BLaER1 treated with 17β-estradiol and CSF1 and Interleukin-3, amounts not matched to agents 10 nM and 100 nM (cell line): ENCODE measurements around the gene PLSCR1.
A peak's percentile ranks its signal among the peaks of the same experiment; 100 is the strongest.

ENCODE experiments used
- H3K27ac ChIP-seq, 11 experiments: shearing (Covaris generic); formaldehyde crosslinking; 2 replicates each; pipeline ENCODE4 v1.8.1; 2022
- H3K27me3 ChIP-seq, 11 experiments: shearing (Covaris generic); formaldehyde crosslinking; 2 replicates each; pipeline ENCODE4 v1.8.1; 2022
- H3K36me3 ChIP-seq, 11 experiments: shearing (Covaris generic); formaldehyde crosslinking; 2 replicates each; pipeline ENCODE4 v1.8.1; 2022
- H3K4me1 ChIP-seq, 10 experiments: shearing (Covaris generic); formaldehyde crosslinking; 2 replicates each; pipeline ENCODE4 v1.8.1; 2022
- H3K4me2 ChIP-seq, 11 experiments: shearing (Covaris generic); formaldehyde crosslinking; 2 replicates each; pipeline ENCODE4 v1.8.1; 2022
- H3K4me3 ChIP-seq, 10 experiments: shearing (Covaris generic); formaldehyde crosslinking; 2 replicates each; pipeline ENCODE4 v1.8.1; 2022
- H3K9ac ChIP-seq, 11 experiments: shearing (Covaris generic); formaldehyde crosslinking; 2 replicates each; pipeline ENCODE4 v1.8.1; 2022
- H3K9me3 ChIP-seq, 11 experiments: shearing (Covaris generic); formaldehyde crosslinking; replicated peaks in 1 of 11; 2 replicates each; pipeline ENCODE4 v1.8.1; 2022
- H4K20me1 ChIP-seq, 11 experiments: shearing (Covaris generic); formaldehyde crosslinking; 2 replicates each; pipeline ENCODE4 v1.8.1; 2022
- Cebpa-rat ChIP-seq, 11 experiments: shearing (Covaris generic); IDR thresholded peaks; 2 replicates each; pipeline ENCODE4 v1.8.1; 2022

Gene PLSCR1

DNA sequence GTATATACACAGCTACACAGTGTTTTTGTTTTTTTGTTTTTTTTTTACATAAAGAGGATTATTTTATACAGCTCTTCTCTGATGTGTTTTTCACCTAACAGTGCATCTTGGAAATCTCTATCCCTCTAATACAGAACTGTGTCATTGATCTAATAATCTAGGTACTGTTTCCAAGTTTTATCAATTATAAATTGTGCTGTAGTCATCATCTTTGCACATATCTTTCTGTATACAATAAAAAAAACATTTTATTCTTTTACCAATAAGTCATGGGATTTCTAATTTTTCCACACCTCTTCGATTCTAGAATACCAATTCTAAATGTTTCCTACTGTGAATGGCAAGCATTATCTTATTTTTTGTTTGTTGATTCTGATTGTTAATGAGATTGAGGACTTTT is 73.4 kb downstream of the PLSCR1 start:
- Histone ChIP-seq H3K27ac (no peak overlapping the region), H3K9ac (no peak overlapping the region), H4K20me1 (no peaks in the 10 kb centered on the region), H3K36me3 (no peaks in the 10 kb centered on the region), H3K4me2 (no peak overlapping the region), H3K4me1 (peaks cover 13 to 23% (median 15%) of the 10 kb centered on the region in 10 experiments; a peak in 19 of 20 replicates), H3K4me3 (no peak overlapping the region), H3K9me3 (no peaks in the 10 kb centered on the region), H3K27me3 (no peaks in the 10 kb centered on the region)
- no peak for TF ChIP-seq Cebpa-rat (IDR thresholded peaks at IDR 0.05)

- no peaks in the 10 kb centered on the region for H3K36me3 ChIP-seq
- peak overlapping the region; percentile 74 to 97 (median 89); a peak in 21 of 22 replicates for H3K4me2 ChIP-seq
- H3K27ac ChIP-seq = no peak overlapping the region
- H3K4me3 ChIP-seq = peak overlapping the region in 4 of 10 experiments; percentile 52 to 66 (median 60); a peak in 4 of 20 replicates
- H3K27me3 ChIP-seq = no peaks in the 10 kb centered on the region
- TF ChIP-seq Cebpa-rat (IDR thresholded peaks at IDR 0.05) = no peak
- H4K20me1 ChIP-seq = no peaks in the 10 kb centered on the region
- H3K9ac ChIP-seq = no peak overlapping the region
- peaks cover 13 to 23% (median 15%) of the 10 kb centered on the region in 10 experiments; a peak in 19 of 20 replicates for H3K4me1 ChIP-seq
- no peaks in the 10 kb centered on the region for H3K9me3 ChIP-seq
These were observed 73.9 kb downstream of the PLSCR1 start for GRCh38 chr3:146470425-146470990.

- H3K36me3 ChIP-seq = no peaks in the 10 kb centered on the region
- peak within 1 kb of the TSS; percentile 74 to 97 (median 89) for H3K4me2 ChIP-seq
- no peak for TF ChIP-seq Cebpa-rat (IDR thresholded peaks at IDR 0.05)
- H3K9ac ChIP-seq = peak within 1 kb of the TSS; percentile 55 to 81 (median 66)
- peaks cover 13 to 23% (median 15%) of the 10 kb centered on the region in 10 experiments; a peak in 19 of 20 replicates for H3K4me1 ChIP-seq
- no peaks in the 10 kb centered on the region for H3K27me3 ChIP-seq
- H3K27ac ChIP-seq = peak within 1 kb of the TSS; percentile 59 to 77 (median 66)
- no peaks in the 10 kb centered on the region for H4K20me1 ChIP-seq
- no peaks in the 10 kb centered on the region for H3K9me3 ChIP-seq
- H3K4me3 ChIP-seq = peak within 1 kb of the TSS; percentile 52 to 75 (median 63)
These were observed 75.0 kb downstream of the PLSCR1 start, which contains the start of gene PLSCR2 for GRCh38 chr3:146469150-146470017. PLSCR2 (minus strand) TSS chr3:146469561; CDS start chr3:146459904, 9,657 bp downstream.

GRCh38 chr3:146468671-146469149 is 75.7 kb downstream of the PLSCR1 start:
- H3K4me1 ChIP-seq = peaks cover 13 to 23% (median 15%) of the 10 kb centered on the region in 10 experiments; a peak in 19 of 20 replicates
- H4K20me1 ChIP-seq = no peaks in the 10 kb centered on the region
- H3K27ac ChIP-seq = peak overlapping the region in 4 of 11 experiments; percentile 66 to 70 (median 66); a peak in 3 of 22 replicates
- no peak for TF ChIP-seq Cebpa-rat (IDR thresholded peaks at IDR 0.05)
- H3K4me2 ChIP-seq = peak overlapping the region; percentile 74 to 97 (median 89)
- H3K36me3 ChIP-seq = no peaks in the 10 kb centered on the region
- H3K4me3 ChIP-seq = peak overlapping the region in 9 of 10 experiments; percentile 59 to 75 (median 64); a peak in 13 of 20 replicates
- no peaks in the 10 kb centered on the region for H3K27me3 ChIP-seq
- peak overlapping the region in 1 of 11 experiments; percentile 59; a peak in 1 of 22 replicates for H3K9ac ChIP-seq
- no peaks in the 10 kb centered on the region for H3K9me3 ChIP-seq

DNA sequence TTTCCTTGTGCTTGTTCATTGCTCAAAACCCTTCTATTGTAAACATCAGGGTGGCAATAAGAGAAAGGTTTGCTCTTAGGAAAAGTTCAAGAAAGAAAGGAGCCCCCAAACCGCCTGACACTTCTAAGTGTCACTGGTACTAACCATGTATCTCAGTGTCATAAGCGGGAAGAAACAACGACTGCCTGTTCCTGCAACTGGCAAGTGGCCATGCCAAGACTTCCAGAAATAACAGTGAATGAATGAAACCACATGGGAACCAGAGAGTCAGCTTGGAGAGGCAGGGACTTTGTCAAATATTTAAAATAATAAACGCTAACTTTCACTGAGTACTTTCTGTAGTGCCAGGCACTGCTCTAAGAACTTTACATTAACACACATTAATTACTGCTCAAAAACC is 76.2 kb downstream of the PLSCR1 start:
- Histone ChIP-seq H3K9me3 (no peaks in the 10 kb centered on the region), H3K9ac (no peak overlapping the region), H3K27ac (no peak overlapping the region), H3K27me3 (no peaks in the 10 kb centered on the region), H3K4me1 (peaks cover 13 to 23% (median 15%) of the 10 kb centered on the region in 10 experiments; a peak in 19 of 20 replicates), H3K4me3 (no peak overlapping the region), H3K36me3 (no peaks in the 10 kb centered on the region), H3K4me2 (no peak overlapping the region; a peak in 1 of 22 replicates), H4K20me1 (no peaks in the 10 kb centered on the region)
- no peak for TF ChIP-seq Cebpa-rat (IDR thresholded peaks at IDR 0.05)

GRCh38 chr3:146466604-146467003 is 77.8 kb downstream of the PLSCR1 start:
- H3K27me3 ChIP-seq = no peaks in the 10 kb centered on the region
- H3K4me2 ChIP-seq = no peak overlapping the region
- peaks cover 6 to 23% (median 15%) of the 10 kb centered on the region in 10 experiments; a peak in 19 of 20 replicates for H3K4me1 ChIP-seq
- H3K9ac ChIP-seq = no peak overlapping the region
- TF ChIP-seq Cebpa-rat (IDR thresholded peaks at IDR 0.05) = no peak
- no peaks in the 10 kb centered on the region for H3K9me3 ChIP-seq
- no peak overlapping the region for H3K27ac ChIP-seq
- no peak overlapping the region for H3K4me3 ChIP-seq
- H4K20me1 ChIP-seq = no peaks in the 10 kb centered on the region
- H3K36me3 ChIP-seq = no peaks in the 10 kb centered on the region

DNA sequence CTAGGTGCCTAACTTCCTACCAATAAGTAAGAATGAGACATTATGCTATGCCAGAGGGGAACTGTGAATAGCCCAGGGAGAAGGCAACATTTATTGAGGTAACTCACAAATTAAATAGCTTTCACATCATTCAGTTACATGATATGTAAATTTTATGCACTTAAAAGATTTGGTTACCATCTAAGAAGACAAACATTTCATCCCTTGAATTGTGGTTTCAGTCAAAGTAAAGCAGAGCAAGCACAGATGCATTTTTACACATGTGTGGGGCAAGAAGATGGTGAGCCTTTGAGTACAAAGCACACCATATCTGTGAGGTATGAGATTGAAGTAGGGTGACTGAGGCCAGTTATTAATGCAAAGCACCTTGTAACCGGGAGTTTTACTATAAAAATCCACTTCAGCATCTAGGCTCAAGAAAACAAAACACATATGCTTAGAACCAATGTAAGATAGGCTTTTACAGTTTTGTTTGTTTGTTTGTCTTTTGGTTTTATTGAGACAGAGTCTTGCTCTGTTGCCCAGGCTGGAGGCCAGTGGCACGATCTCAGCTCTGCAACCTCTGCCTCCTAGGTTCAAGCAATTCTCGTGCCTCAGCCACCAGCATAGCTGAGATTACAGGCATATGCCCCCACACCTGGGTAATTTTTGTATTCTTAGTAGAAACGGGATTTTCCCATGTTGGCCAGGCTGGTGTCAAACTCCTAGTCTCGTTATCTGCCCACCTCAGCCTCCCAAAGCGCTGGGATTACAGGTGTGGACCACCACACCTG is 78.5 kb downstream of the PLSCR1 start:
- Histone ChIP-seq H3K4me3 (no peak overlapping the region), H3K9ac (no peak overlapping the region), H4K20me1 (no peaks in the 10 kb centered on the region), H3K27ac (no peak overlapping the region), H3K9me3 (no peaks in the 10 kb centered on the region), H3K36me3 (no peaks in the 10 kb centered on the region), H3K4me1 (peaks cover 6 to 23% (median 15%) of the 10 kb centered on the region in 10 experiments; a peak in 19 of 20 replicates), H3K4me2 (no peak overlapping the region), H3K27me3 (no peaks in the 10 kb centered on the region)
- TF ChIP-seq Cebpa-rat (IDR thresholded peaks at IDR 0.05) = no peak
